ENCODE results near the gene KLK6.
A peak's percentile ranks its signal among the peaks of the same experiment; 100 is the strongest.

The KLK6 gene

DNA sequence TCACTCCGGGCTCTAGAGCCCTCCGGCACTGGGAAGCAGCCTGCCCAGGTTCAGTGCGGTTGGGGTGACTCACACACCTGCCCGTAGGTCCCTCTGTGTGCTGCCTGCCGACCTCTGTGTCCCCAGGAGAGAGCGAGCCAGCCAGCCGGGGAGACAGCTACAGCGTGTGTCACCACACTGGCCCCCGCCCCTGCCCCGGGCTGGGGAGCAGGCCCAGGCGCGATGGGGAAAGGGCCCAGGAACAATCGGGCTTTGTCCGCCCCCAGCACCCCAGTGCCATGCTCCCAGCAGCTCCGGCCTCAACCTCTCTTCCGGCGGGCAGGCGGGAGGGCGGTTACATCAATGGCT lies at the start of gene KLK6:
KLK6 (minus strand) TSS at position 179 of the 348 bp plus-strand sequence. CDS start 1,487 bp downstream, outside the sequence.
- no peak for DNase-seq

DNA sequence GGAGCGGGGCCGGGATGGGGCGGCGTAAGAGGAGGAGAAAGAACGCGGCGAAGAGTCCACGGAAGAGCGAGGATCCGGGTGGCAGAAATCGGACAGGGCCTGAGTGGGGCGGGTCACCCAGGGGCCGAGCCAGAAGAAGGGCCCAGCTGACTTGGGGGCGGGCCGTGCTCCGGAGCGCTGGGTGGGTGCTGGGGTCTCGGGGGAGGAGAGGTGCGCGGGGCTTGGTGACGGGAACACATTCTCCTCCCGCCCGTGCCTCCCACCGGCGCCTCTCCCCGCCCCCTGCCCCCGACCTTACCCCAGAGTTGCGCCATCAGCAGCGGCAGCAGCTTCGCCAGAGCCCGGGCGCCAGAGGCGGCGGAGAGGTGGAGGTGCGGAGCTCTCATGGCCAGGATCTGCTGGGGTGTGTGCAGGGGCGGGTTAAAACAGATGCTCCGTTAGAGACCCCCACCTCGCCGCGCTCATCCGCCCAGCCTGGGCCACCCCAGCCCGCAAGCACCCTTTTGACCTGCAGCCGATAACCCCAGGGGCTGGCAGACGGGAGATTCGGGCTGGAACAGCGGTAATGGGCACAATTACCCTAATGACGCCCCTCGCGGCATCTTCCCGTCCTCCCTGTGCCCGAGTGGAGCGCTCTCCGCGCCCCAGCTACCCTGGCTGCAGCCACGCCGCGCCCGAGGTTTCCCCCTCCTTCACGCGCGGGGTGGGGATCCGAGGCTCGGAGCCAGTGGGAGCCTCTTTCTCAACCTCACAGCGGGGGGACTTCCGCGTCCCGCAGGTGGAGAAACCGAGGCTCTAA lies 49.6 kb upstream of the KLK6 start:
- DNase-seq = no peak

DNA sequence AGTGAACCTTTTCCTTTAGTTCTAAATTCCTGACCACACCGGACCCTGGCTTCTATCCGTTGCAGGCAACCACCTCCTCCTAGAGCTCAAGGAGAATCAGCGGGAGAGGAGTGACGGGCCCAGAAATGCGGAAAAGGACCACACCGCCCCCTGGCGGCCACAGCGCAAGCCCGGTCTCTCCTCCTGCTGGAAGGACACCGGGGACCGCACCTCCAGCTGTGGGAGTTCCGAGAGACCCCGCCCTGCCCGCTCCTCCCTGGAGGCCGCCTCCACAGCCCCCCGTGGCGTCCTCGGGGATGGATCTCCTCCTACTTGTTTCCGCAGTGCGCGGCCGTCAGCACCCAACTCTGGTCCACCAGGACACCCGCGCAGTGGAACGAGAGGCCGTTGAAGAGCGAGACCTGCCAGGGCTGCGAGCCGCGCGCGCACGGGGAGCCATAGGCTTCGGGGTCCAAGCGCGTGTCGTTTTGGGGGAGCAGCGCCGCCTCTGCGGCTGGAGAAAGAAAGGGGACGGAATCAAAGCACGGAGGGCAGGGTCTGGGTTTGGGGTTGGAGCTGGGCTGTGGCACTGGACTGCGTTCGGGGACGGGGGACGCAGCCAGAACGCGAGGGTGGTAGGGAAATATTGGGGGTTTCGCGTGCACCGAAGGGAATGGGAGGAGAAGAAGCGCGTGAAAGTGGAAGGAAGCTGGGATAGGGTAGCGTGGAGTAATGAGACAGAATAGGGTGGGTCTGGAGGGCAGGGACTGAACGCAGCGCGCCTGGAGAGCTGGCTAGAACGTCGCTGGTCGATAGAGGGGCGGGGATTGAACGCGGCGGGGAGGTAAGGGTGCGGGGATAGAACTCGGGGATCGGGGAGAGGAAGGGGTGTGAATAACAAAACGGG lies 47.6 kb upstream of the KLK6 start:
- DNase-seq = peak; percentile 47

DNA sequence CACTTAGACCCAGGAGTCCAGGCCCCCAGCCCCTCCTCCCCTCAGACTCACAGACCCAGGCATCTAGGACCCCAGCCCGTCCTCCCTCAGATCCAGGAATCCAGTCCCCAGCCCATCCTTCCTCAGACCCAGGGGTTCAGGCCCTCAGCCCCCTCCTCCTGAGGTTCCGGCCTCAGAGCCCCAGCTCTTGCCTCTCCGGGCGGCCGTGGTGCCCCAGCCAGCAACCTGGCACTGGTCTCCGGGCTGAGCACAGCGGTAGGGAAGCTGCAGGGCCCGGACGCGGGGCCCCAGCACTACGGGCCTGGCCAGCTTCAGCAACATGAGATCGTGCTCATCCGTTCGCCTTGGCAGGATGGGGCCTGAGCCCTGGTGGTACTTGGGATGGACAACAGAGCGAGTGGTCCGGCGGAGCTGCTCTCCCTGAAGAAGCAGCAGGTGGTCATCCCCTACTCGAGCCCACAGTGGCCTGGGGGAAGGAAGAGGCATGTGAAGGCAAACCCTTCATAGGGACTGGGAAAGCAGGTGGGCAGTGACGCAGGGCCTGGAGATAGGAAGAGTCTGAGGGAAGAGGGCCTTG lies 46.4 kb upstream of the KLK6 start:
- no peak for DNase-seq

DNA sequence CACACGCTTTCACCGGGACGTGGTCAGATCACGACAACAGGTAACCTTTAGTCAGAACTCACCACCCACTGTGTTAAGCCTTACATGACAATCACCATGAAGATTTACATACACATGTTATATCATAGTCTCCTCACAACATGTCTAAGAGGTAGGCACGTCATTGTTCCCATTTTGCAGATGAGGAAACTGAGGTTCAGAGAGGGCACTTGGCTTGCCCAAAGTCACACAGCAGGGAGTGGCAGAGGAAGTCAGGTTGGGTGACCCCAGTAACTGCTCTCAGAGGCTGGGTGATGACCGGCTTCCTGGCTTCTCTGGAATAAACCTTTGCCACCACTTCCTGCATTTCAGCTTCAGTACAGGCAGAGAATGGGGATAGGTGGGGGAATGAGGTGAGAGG lies 44.9 kb upstream of the KLK6 start:
- DNase-seq = no peak

DNA sequence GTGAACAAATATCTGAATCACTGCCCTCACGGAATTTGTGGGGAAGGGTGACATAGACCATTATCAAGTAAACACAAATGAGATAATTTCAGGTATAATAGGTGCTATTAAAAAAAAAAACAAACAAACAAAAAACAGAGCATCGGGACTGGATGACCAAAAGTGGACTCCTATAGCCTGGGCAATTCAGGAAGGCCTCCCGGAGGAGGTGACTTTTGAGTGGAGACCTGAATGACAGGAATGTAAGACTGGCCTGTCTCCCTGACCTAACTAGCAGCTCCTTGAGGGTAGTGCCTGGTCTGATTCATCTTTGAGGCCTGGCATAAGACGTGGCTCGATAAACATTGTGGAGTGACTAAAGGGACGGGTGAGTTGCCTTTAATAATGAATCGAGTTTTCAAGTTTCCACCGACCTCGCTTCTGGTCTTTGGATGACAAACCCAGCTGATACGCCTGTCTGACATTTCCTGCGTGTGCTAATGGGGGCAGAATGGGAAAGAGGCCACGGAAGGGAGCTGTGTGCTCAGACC lies 43.3 kb upstream of the KLK6 start:
- DNase-seq = no peak

DNA sequence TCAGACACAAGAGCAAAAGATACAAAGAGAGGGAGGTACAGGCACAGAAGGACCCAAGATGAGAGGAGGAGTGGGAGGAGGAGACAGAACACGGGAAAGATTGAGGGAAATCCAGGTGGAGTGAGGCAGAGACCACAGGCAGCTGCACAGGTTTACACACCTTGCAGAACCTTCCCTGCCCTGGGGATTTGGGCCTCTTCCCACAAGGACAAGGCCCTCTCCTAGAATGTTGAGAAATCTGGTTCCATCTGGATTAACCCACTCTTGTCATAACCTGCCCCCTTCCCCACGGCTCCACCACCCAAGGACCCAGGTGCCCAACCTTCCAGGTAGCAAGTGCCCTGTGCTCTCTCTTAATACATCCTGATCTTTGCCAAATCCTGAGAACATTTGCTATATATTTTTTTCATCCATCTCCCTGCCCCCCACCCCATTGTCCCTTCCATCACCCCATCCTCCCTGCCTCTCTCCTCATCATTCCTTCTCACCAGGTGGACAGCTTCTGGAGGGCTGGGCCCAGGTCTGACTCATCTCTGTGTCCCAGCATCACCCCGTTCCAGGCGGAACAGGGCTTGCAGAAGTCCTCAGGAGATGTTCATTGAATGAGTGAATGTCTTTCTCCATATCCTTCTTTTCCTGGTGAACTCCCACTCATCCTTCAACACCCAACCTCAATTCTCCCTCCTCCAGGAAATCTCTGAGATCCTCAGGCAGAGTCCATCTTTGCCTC lies 40.8 kb upstream of the KLK6 start:
- no peak for DNase-seq

DNA sequence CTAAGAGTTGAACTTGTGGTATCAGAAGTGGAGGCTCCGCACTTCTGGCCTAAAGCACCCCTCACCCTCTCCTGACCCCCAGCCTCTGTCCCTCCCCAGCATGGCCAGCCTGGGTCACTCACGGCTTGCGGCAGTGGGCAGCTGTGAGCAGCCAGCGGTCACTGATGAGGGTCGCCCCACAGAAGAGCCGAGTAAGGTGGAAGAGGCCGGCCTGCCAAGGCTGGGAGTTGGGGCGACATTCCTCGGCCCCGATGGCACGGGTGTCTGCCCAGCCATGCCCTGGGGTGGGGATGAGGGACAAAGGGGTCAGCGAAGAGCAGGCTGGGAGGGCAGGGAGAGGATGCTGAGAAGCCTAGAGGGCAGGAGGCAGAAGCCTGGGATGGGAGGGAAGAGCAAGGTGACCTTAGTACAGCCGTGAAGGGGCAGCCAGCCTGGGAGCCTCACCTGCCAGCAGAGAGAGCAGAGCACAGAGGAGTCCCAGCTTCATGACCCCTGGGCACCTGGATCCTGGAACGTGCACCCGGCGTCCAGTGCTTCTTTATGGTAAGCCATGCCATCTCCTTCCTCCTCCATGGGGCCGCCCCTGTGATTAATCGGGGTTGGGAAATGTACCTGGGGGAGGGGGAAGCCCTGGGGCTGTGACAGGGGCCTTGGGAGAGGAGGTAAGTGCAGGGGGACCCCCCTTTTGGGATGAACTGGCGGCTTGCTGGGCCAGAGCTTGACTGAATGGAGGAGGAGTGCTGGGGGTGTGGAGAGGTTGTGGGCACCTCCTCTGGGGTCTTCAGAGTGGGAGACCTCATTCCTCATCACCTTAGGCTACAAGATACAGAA lies 39.9 kb upstream of the KLK6 start:
- no peak for DNase-seq

DNA sequence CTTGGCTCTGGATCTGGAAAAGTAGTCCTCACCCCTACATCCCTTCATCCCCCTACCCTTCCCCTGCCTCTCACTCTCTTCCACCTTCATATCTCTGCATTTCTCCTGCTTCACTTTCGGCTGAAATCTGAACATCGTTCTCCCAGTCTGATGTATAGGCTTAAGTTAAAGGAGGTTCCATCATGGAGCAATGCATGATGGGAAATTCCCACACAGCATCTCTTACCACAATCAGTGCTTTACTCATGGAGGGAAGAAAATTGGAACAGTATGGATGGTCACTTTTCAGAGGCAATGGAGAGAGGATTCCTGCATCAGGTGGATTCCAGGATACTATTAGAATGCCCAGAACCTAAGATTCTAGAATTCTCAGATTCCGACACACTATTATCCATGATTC lies 38.1 kb upstream of the KLK6 start:
- no peak for DNase-seq

DNA sequence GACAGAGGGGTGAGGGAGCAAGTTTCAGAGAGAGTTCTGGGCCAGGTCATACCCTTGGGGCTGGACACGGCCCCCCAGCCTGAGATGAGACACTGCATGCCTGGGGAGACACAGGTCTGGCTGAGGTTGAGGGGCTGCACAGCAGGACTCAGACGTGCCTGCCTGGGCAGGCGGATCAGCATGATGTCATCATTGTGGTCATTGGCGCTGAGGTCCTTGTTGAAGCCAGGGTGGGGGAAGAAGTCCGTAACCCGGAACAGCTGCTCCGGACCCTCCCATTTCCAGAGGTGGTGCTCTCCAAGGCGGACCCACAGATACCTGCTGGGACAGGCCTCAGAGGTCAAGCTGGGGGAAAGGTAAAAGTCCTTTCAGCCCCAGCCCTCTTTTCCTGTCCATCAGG lies 37.0 kb upstream of the KLK6 start:
- no peak for DNase-seq

DNA sequence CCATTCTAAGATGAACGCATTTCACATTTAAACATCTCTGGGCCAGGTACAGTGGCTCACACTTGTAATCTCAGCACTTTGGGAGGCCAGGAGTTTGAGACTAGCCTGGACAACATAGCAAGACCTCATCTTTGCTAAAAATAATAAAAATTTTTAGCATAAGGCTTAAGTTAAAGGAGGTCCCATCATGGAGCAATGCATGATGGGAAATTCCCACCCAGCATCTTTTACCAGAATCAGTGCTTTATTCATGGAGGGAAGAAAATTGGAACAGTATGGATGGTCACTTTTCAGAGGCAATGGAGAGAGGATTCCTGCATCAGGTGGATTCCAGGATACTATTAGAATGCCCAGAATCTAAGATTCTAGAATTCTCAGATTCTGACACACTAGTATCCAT lies 35.9 kb upstream of the KLK6 start:
- no peak for DNase-seq

DNA sequence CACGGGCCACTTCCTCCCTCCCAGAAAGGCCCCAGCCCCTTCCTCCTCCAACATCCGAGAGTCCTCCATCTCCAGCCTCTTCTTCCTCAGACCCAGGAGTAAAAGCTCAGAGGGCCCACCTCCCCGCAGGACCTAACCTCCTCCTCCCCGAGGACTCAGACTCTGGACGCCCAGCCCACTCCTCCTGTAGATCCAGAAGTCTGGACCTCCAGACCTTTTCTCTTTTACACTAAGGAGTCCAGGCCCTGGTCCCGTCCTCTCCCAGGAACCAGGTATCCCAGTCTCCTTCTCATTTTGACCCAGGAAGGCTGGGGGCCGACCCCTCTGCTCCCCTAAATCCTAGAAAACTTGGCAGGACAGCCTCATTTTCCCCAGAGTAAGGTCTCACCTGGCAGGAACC lies 33.9 kb upstream of the KLK6 start:
- DNase-seq = no peak

DNA sequence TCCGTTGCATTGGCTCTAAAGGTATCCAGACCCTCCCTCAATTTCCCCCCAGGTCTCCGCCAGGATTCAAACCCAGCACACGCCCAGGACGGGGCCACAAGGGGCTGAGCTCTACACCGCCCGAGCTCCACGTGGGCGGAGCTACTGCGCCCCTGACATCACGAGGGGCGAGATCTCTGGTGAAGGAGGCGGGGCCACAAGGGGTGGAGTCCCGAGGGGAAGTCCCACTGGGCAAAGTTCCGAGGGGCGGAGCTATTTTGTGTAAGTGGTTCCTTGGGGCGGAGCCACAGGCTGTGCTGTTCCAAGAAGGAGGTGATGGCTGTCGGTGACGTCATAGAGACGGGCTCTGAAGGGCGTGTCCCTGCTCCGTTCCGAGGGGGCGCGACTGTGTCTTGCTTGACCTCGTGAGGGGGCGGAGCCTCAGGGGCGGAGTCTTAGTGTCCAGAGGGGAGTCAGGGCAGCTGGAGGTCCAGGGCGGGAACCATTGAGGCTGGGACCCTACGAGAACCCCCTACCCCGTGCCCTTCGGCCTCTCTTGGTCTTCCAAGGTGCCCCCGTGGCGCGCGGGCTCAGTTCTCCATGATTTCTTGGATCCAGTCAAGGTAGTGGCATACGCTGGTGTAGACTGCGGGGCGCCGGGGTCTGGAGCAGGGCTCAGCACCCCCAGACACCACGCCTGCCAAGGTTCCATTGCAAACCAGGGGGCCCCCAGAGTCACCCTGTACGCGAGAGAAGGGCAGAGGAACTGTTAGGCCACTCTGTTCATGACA lies 33.3 kb upstream of the KLK6 start:
- DNase-seq = peak; percentile 40

DNA sequence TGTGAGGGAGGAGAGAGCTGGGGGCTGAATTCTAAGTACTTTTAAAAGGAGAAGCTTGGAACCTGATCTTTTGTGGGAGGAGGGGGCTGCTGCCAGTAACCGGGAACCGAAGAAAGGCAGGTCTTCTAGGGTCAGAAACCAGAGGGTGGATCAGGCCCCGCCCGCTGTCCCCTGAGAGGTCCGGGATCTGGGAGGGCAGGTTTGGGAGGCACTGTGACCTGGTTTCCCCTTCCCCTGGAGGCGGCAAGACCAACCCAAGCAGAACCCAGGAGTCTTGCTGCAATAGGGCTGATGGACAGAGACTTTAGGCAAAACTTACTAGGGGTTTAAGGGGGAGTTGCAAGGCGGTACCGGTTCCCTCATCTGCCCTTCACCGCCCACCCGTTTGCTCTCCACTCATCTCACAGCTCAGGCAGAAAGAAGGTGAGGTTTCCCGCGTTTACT lies 32.7 kb upstream of the KLK6 start:
- no peak for DNase-seq

DNA sequence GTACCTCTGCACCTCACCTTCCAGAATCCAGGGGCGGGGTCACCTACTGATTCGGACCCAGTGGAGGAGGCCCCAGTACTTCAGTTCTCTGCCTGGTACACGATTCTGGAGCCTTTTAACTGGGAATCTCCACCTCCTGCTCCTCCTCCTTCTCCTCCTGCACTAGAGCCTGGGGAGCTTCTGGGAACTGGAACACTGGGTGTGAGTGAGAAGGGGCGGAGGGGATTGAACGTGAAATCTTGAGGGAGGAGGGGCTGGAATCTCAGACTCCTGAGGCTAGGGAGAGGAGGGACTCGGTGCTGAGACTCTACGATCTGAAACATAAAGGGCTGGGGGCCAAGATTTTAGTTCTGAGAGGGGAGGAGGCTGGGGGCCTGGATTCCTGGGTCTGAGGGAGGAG lies 32.1 kb upstream of the KLK6 start, which contains the start of gene KLK8:
KLK8 (minus strand) TSS at position 90 of the 400 bp plus-strand sequence. CDS start 437 bp downstream, outside the sequence.
- no peak for DNase-seq

DNA sequence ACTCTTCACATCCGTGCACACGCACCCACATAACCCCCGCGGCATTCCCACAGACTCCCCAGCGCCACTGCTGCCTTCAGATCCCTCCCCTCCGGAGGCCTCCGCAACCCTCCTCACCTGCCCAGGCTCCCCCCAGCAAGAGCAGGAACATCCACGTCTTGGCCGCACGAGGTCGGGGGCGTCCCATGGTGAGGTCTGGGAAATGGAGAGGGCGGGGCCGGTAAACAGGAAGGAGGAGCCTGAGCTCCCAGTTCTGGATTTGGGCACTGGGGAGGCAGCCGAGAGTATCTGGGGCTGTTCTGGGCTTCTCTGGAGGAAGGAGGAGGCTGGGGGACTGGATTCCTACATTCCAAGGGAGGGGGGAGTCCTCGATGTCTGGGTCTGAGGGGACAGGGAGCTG lies 31.6 kb upstream of the KLK6 start:
- DNase-seq = no peak

DNA sequence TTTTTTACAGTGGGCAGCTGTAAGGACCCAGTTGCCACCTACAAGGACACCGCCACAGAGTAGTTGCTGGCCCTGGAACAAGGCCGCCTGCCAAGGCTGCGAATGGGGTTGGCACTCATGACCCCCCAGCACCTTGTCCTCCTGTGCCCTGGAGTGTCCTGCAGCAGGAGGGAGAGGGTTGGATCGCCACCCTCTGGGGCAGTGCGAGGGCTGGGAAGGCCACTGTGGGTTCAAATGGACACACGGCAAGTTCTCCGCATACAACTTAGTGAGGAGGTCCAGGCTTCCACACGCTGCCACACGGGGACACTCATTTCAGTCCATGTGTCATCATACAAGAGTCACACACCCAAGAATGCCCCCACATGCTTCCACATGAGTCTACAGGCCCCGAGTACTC lies 31.0 kb upstream of the KLK6 start:
- no peak for DNase-seq

DNA sequence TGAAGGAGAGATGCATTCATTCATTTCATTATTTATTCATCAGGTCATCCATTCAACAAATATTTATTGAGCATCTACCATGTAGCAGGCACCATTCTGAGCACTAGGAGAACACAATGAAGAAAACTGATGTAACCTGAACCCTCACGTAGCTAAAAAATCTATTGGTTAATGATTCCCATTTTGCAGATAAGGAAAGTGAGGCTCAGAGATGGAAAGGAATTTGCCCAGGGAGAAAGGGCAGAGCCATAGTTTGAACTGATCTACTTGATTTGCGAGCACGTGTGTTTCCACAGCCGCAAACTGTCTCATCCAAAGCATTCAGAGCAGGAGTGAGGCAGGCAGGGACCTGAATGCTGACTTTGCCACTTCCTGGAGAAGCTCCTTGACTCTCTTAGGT lies 29.3 kb upstream of the KLK6 start:
- DNase-seq = no peak

DNA sequence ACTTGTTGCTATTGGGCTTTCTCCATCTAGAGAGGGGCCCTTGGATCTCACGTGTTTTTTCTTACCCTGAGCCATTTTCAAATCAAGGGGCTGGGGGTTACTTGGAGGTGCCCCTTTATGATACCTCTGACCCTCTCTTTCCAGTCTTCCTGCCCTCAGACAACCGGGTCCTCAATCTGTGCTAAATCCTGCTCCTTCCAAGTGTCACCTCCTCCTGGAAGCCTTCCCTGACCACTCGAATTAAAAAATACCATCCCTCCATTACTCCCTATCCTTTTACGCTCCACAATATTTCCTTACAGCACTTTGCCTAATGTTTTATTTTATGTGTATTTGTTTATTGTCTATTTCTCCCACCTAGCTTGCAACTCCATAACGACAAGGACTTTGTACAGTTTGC lies 28.7 kb upstream of the KLK6 start:
- no peak for DNase-seq

DNA sequence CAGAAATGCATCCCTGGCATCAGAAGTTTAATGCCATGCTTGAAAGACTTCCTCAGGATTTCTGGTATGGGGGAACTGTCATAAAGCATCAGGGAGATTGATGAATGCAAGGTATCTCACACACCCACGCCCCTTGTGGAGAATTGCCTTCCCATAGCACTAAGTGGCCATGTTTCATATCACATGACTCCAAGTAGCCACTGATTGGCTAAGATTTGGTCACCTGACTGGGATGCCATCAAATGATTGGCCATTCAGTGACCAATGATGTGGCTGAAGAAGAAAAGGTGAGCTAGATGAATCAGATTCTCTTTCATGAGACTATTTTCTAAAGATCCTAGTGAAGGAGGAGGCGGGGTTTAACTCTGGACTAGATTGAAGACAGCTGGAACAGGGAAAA lies 24.7 kb upstream of the KLK6 start:
- DNase-seq = peak; percentile 9

DNA sequence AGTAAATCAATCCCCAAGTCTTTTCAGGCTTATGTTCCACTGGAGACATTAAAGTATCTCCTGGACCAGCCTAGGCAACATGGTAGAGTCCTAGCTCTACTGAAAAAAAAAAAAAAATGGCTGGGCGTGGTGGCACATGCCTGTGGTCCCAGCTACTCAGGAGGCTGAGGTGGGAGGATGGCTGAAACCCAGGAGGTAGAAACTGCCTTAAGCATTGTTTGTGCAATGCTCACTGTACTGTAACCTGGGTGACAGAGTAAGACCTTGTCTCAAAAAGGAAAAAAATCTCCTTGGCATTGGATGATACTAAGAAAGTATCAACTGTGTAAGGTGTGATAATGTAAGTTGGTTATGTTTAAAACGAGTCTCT lies 23.3 kb upstream of the KLK6 start:
- no peak for DNase-seq
